Activated CD4-positive, alpha-beta T cell treated with anti-CD3 and anti-CD28 coated beads for 36 hours (primary cell): Measurements from ENCODE around the gene PSG5. TPM values are rescaled to one million over a fixed set of nuclear protein-coding genes. Genes with fewer than 3 reads are reported as not detected.
"Not testable (repeated sequence)": the region's sequence is repeated elsewhere in the genome, so short reads cannot be mapped to it uniquely, and the experiment has no call there.

ENCODE experiments used
- ATAC-seq: fragments of 200-7000 bp; cut with Tn5 transposase; one replicate; pipeline ENCODE4 v1.10.0; 2021; ENCODE audit warnings: mild to moderate bottlenecking, moderate library complexity
- CTCF ChIA-PET: fragments of 350-600 bp; sonication (Branson Sonifier 250); formaldehyde crosslinking; loops from one replicate; lab custom pipeline; 2021; ENCODE audit warnings: antibody characterized with exemption; lab: Charles Lee
- POLR2A ChIA-PET: fragments of 350-600 bp; sonication (Branson Sonifier 250); formaldehyde crosslinking; loops from one replicate; lab custom pipeline; 2021; ENCODE audit warnings: antibody characterized with exemption, inconsistent platforms; lab: Charles Lee
- DNase-seq: peaks from one replicate; pipeline ENCODE4 v3.0.0-alpha.2; 2020
- H3K27ac Mint-ChIP-seq: one replicate; pipeline ENCODE4 v1.8.0; 2021; ENCODE audit warnings: mixed read lengths
- H3K27me3 Mint-ChIP-seq: one replicate; pipeline ENCODE4 v1.8.0; 2021; ENCODE audit warnings: mixed read lengths
- H3K36me3 Mint-ChIP-seq: one replicate; pipeline ENCODE4 v1.8.0; 2021; ENCODE audit warnings: low read depth, mixed read lengths
- H3K4me1 Mint-ChIP-seq: one replicate; pipeline ENCODE4 v1.8.0; 2021; ENCODE audit warnings: mixed read lengths
- H3K4me3 Mint-ChIP-seq: one replicate; pipeline ENCODE4 v1.8.0; 2021; ENCODE audit warnings: mild to moderate bottlenecking, moderate library complexity, mixed read lengths
- H3K9me3 Mint-ChIP-seq: one replicate; pipeline ENCODE4 v1.8.0; 2021; ENCODE audit warnings: low read depth, mixed read lengths
- intact Hi-C, 2 experiments: fragments of 100-400 bp; cut with DNase I in 1 of 2; cut with micrococcal nuclease in 1 of 2; formaldehyde crosslinking; loops; one replicate each; pipeline versions ENCODE4 v1.14.2 to v1.15.1; 2022 to 2024; cut with DNase I, micrococcal nuclease
- total RNA-seq, 2 experiments: library from RNA; stranded (reverse); gene quantifications; one replicate each; pipeline ENCODE4 v1.2.3, GENCODE V29; 2021

Gene PSG5
- total RNA-seq, 2 experiments from 2014 or later = not detected

DNA sequence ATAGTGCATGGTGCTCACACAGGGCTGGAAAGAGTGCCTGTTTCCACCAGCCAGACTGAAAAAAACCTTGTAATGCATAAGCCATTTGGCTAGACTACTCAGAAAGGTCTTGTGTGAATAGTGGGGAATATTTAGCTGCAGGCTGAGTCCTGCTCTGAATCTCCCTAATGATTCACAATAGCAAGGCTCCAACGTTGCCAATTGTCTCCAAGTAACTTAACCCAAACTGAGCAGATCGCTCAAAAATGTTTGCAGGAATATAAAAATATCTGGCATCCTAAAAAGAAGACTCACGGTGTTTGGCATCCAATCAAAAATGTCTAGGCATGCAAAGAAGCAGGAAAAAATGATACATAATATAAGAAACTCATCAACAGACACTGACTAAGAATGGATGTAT lies 59.0 kb downstream of the PSG5 start:
- H3K36me3 Mint-ChIP-seq, H3K27ac Mint-ChIP-seq, H3K27me3 Mint-ChIP-seq, H3K4me1 Mint-ChIP-seq, H3K4me3 Mint-ChIP-seq, ATAC-seq, DNase-seq, intact Hi-C loops, H3K9me3 Mint-ChIP-seq, POLR2A ChIA-PET: not testable (repeated sequence)
- CTCF ChIA-PET = interaction anchor here (1.1 kb wide), 1 partner anchor 32 kb away, joined by 3 read pairs; no protein-coding TSS in a partner anchor

GRCh38 chr19:43126720-43127119 lies 59.6 kb downstream of the PSG5 start:
- Mint-ChIP-seq H3K9me3 (peaks cover 3% of the 10 kb centered on the region), H3K27ac (no peak overlapping the region), H3K36me3 (no peaks in the 10 kb centered on the region), H3K4me1 (no peaks in the 10 kb centered on the region), H3K4me3 (no peak overlapping the region), H3K27me3 (peaks cover 2% of the 10 kb centered on the region)
- intact Hi-C loops = no loop called here
- ATAC-seq = no peak
- ChIA-PET POLR2A (no interaction called here), CTCF (no interaction called here)
- DNase-seq = no peak

DNA sequence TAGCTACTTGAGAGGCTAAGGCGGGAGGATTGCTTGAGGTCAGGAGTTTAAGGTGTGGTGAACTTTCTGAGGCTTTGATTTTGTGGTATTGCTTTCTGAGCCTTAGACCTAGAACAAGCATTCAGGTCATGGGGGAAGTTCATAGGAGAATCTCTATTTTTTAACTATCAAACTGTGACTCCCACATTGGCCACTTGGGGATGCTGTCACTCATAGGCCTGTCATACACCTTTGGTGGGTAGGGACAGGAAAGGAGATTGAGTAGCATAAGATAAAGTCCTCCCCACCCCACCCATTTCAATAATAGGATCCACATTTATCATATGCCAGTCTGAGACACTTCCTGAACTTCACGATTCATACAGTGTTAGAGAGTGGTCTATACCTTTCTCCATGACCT lies 62.0 kb downstream of the PSG5 start:
- intact Hi-C loops = no loop called here
- ChIA-PET POLR2A (no interaction called here), CTCF (no interaction called here)
- Mint-ChIP-seq H3K9me3 (peaks cover 2% of the 10 kb centered on the region), H3K4me1 (no peaks in the 10 kb centered on the region), H3K4me3 (no peak overlapping the region), H3K27me3 (peaks cover 2% of the 10 kb centered on the region), H3K27ac (no peak overlapping the region), H3K36me3 (no peaks in the 10 kb centered on the region)
- ATAC-seq = no peak
- no peak for DNase-seq

DNA sequence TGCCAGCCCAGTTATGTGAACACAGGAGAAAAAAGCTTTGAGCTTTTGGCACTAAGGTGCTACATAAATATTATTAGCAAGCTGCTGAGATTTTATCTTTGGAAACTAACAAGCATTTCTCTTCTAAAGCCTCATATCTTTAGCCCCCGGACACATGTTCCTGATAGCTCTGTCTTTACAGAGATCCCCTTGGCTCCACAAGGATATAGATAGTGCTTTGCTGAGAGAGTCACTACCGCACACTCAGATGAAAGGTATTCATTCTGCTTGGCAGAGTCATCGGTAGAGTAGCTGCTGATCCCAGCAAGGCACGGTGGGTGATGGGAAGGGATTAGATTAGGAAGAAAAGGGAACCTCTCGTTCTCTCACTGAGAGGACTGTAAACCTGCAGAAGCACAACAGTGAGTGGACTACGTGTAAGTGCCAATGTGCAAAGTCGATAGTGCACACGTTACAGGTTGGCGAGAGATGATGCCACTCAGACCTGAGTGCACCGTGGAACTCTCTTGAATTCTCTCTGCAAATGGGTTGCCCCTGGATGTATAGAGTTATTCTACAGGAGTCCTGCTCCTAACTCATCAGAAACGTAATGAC lies 65.8 kb downstream of the PSG5 start:
- H3K4me3 Mint-ChIP-seq, H3K4me1 Mint-ChIP-seq, ATAC-seq, H3K27me3 Mint-ChIP-seq, DNase-seq, CTCF ChIA-PET, H3K27ac Mint-ChIP-seq, H3K36me3 Mint-ChIP-seq, intact Hi-C loops: not testable (repeated sequence)
- POLR2A ChIA-PET = interaction anchor here (0.7 kb wide), 1 partner anchor 30 kb away, joined by 3 read pairs; no protein-coding TSS in a partner anchor
- peaks cover 13% of the 10 kb centered on the region for H3K9me3 Mint-ChIP-seq

- H3K27me3 Mint-ChIP-seq, DNase-seq, H3K4me1 Mint-ChIP-seq, H3K27ac Mint-ChIP-seq, POLR2A ChIA-PET, intact Hi-C loops, CTCF ChIA-PET, H3K36me3 Mint-ChIP-seq, H3K4me3 Mint-ChIP-seq, ATAC-seq: not testable (repeated sequence)
- H3K9me3 Mint-ChIP-seq = peaks cover 20% of the 10 kb centered on the region
These were observed 66.8 kb downstream of the PSG5 start for GRCh38 chr19:43119526-43119925.

Other genes starting within 250 kb of the PSG5 start
- not detected for gene PSG7, start 249.3 kb downstream of the PSG5 start, total RNA-seq
- gene PSG11, start 160.1 kb downstream of the PSG5 start, total RNA-seq = not detected
- not detected for gene PSG2, start 103.8 kb downstream of the PSG5 start, total RNA-seq
- not detected for gene PSG4, start 19.1 kb upstream of the PSG5 start, total RNA-seq
- not detected for gene PSG9, start 83.0 kb upstream of the PSG5 start, total RNA-seq
- not detected for gene CD177, start 167.2 kb upstream of the PSG5 start, total RNA-seq
- gene TEX101, start 228.4 kb upstream of the PSG5 start, total RNA-seq = not detected